ENCODE data around the gene SLCO3A1. TPM values are rescaled to one million over a fixed set of nuclear protein-coding genes. Genes with fewer than 3 reads are reported as not detected.

Gene SLCO3A1
- total and polyA plus RNA-seq, 12 donors: 33.9 to 57.2 (median 46.4) TPM

GRCh38 chr15:91988655-91989054, 135.1 kb downstream of the SLCO3A1 start:
- H3K9me3 ChIP-seq: no peaks in the 10 kb centered on the region
- H3K36me3 ChIP-seq: no peaks in the 10 kb centered on the region
- ATAC-seq (no peak), DNase-seq (no peak)
- no peaks in the 10 kb centered on the region for H3K27me3 ChIP-seq
- 91 to 98% methylated on average over 3 of the region's 3 CpGs for WGBS, 2 donors
- no peak overlapping the region for H3K4me3 ChIP-seq
- no peak for TF ChIP-seq CTCF (IDR thresholded peaks at IDR 0.05)
- peaks cover 0 to 62% (median 35%) of the 10 kb centered on the region in 9 donors for H3K4me1 ChIP-seq
- no peak overlapping the region for H3K27ac ChIP-seq
- intact Hi-C loops (cut with DNase I): loop anchor here in 1 of 10 donors (10.0 kb wide), 1 partner anchor 56 kb away; no protein-coding TSS in a partner anchor

GRCh38 chr15:91989821-91990220, 136.3 kb downstream of the SLCO3A1 start:
- no peaks in the 10 kb centered on the region for H3K27me3 ChIP-seq
- 88 to 90% methylated on average over 4 of the region's 4 CpGs for WGBS, 2 donors
- intact Hi-C loops (cut with DNase I): loop anchor here in 1 of 10 donors (10.0 kb wide), 1 partner anchor 55 kb away; no protein-coding TSS in a partner anchor
- H3K4me1 ChIP-seq: peaks cover 0 to 52% (median 28%) of the 10 kb centered on the region in 9 donors
- no peak overlapping the region for H3K27ac ChIP-seq
- H3K4me3 ChIP-seq: no peak overlapping the region
- no peaks in the 10 kb centered on the region for H3K9me3 ChIP-seq
- no peaks in the 10 kb centered on the region for H3K36me3 ChIP-seq
- ATAC-seq (no peak), DNase-seq (no peak)
- TF ChIP-seq CTCF (IDR thresholded peaks at IDR 0.05): no peak

GRCh38 chr15:91992945-91993344, 139.4 kb downstream of the SLCO3A1 start:
- peaks cover 0 to 45% (median 28%) of the 10 kb centered on the region in 9 donors for H3K4me1 ChIP-seq
- no peaks in the 10 kb centered on the region for H3K27me3 ChIP-seq
- no peak overlapping the region for H3K4me3 ChIP-seq
- no peak for TF ChIP-seq CTCF (IDR thresholded peaks at IDR 0.05)
- no peaks in the 10 kb centered on the region for H3K36me3 ChIP-seq
- no peaks in the 10 kb centered on the region for H3K9me3 ChIP-seq
- ATAC-seq: peak in 2 of 8 donors; percentile 28 to 35
- no peak overlapping the region for H3K27ac ChIP-seq
- no peak for DNase-seq
- intact Hi-C loops (cut with DNase I): no loop called here
- 61 to 66% methylated on average over 3 of the region's 3 CpGs for WGBS, 2 donors

GRCh38 chr15:91995146-91995545, 141.6 kb downstream of the SLCO3A1 start:
- H3K9me3 ChIP-seq: no peaks in the 10 kb centered on the region

More at GRCh38 chr15:91995146-91995545, 141.6 kb downstream of the SLCO3A1 start:
- H3K27ac ChIP-seq: no peak overlapping the region
- no peak for TF ChIP-seq CTCF (IDR thresholded peaks at IDR 0.05)
- no peaks in the 10 kb centered on the region for H3K27me3 ChIP-seq
- no peak overlapping the region for H3K4me3 ChIP-seq
- DNase-seq (no peak), ATAC-seq (no peak)
- H3K36me3 ChIP-seq: no peaks in the 10 kb centered on the region
- 96 to 97% methylated on average over 3 of the region's 3 CpGs for WGBS, 2 donors
- peaks cover 0 to 45% (median 26%) of the 10 kb centered on the region in 9 donors for H3K4me1 ChIP-seq
- intact Hi-C loops (cut with DNase I): no loop called here

Measured in heart right ventricle (tissue), 16 donors.